Measurements from ENCODE around the gene KANK2. TPM values are rescaled to one million over a fixed set of nuclear protein-coding genes. Genes with fewer than 3 reads are reported as not detected.

Gene KANK2
- total and polyA plus RNA-seq, 2 of the 13 experiments (the other 11 are each of a cell fraction or from before 2014, with no cell fraction given) = 5.7 to 12.9 TPM

- TF ChIP-seq RBM39 (IDR thresholded peaks at IDR 0.05; ENCODE audit: low read depth, low read length, poor library complexity, severe bottlenecking) (no peak), ZNF33A (CRISPR knock-in tag; IDR thresholded peaks at IDR 0.05; ENCODE audit: borderline replicate concordance) (no peak), ZSCAN21 (CRISPR knock-in tag; IDR thresholded peaks at IDR 0.05; ENCODE audit: borderline replicate concordance) (0 out of 2 replicates have a peak, but pooled peaks have one; percentile 41), NR2F2 (IDR thresholded peaks at IDR 0.05; ENCODE audit: borderline replicate concordance, low read depth) (no peak), ZSCAN25 (CRISPR knock-in tag; IDR thresholded peaks at IDR 0.05) (no peak), POGZ (CRISPR knock-in tag; IDR thresholded peaks at IDR 0.05) (no peak), ZNF337 (CRISPR knock-in tag; IDR thresholded peaks at IDR 0.05; ENCODE audit: borderline replicate concordance, low read depth) (no peak), ZMYM4 (CRISPR knock-in tag; IDR thresholded peaks at IDR 0.05) (no peak), PHF21A (CRISPR knock-in tag; IDR thresholded peaks at IDR 0.05) (peak; percentile 54), GMEB1 (CRISPR knock-in tag; IDR thresholded peaks at IDR 0.05; ENCODE audit: borderline replicate concordance) (no peak), ZNF44 (CRISPR knock-in tag; IDR thresholded peaks at IDR 0.05) (no peak), PAF1 (CRISPR knock-in tag; IDR thresholded peaks at IDR 0.05) (no peak), MAF1 (CRISPR knock-in tag; IDR thresholded peaks at IDR 0.05; ENCODE audit: borderline replicate concordance) (no peak), TSC22D2 (CRISPR knock-in tag; IDR thresholded peaks at IDR 0.05; ENCODE audit: borderline replicate concordance) (peak; percentile 61; the same call in 1 of the 2 replicates), DMAP1 (CRISPR knock-in tag; IDR thresholded peaks at IDR 0.05) (no peak)
- TF ChIP-seq, protein P1, sequence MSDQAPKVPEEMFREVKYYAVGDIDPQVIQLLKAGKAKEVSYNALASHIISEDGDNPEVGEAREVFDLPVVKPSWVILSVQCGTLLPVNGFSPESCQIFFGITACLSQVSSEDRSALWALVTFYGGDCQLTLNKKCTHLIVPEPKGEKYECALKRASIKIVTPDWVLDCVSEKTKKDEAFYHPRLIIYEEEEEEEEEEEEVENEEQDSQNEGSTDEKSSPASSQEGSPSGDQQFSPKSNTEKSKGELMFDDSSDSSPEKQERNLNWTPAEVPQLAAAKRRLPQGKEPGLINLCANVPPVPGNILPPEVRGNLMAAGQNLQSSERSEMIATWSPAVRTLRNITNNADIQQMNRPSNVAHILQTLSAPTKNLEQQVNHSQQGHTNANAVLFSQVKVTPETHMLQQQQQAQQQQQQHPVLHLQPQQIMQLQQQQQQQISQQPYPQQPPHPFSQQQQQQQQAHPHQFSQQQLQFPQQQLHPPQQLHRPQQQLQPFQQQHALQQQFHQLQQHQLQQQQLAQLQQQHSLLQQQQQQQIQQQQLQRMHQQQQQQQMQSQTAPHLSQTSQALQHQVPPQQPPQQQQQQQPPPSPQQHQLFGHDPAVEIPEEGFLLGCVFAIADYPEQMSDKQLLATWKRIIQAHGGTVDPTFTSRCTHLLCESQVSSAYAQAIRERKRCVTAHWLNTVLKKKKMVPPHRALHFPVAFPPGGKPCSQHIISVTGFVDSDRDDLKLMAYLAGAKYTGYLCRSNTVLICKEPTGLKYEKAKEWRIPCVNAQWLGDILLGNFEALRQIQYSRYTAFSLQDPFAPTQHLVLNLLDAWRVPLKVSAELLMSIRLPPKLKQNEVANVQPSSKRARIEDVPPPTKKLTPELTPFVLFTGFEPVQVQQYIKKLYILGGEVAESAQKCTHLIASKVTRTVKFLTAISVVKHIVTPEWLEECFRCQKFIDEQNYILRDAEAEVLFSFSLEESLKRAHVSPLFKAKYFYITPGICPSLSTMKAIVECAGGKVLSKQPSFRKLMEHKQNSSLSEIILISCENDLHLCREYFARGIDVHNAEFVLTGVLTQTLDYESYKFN (CRISPR knock-in tag; conservative IDR thresholded peaks at IDR 0.05) = 0 out of 2 replicates have a peak, but pooled peaks have one; percentile 39
- TF ChIP-seq, protein P2, sequence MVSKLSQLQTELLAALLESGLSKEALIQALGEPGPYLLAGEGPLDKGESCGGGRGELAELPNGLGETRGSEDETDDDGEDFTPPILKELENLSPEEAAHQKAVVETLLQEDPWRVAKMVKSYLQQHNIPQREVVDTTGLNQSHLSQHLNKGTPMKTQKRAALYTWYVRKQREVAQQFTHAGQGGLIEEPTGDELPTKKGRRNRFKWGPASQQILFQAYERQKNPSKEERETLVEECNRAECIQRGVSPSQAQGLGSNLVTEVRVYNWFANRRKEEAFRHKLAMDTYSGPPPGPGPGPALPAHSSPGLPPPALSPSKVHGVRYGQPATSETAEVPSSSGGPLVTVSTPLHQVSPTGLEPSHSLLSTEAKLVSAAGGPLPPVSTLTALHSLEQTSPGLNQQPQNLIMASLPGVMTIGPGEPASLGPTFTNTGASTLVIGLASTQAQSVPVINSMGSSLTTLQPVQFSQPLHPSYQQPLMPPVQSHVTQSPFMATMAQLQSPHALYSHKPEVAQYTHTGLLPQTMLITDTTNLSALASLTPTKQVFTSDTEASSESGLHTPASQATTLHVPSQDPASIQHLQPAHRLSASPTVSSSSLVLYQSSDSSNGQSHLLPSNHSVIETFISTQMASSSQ (IDR thresholded peaks at IDR 0.05; ENCODE audit: low read depth) = no peak
- TF ChIP-seq, protein P2 (CRISPR knock-in tag; IDR thresholded peaks at IDR 0.05; ENCODE audit: borderline replicate concordance) = 0 out of 2 replicates have a peak, but pooled peaks have one; percentile 33
- TF ChIP-seq, protein P3, sequence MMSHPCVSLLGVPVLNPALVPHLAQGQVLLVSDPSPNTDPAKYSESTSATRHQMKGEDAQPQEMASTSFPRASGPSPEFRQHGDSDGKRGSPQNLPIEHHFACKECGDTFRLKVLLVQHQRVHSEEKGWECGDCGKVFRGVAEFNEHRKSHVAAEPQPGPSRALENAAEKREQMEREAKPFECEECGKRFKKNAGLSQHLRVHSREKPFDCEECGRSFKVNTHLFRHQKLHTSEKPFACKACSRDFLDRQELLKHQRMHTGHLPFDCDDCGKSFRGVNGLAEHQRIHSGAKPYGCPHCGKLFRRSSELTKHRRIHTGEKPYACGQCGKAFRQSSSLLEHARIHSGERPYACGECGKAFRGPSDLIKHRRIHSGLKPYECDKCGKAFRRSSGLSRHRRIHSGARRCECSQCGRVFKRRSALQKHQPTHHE (CRISPR knock-in tag; IDR thresholded peaks at IDR 0.05; ENCODE audit: borderline replicate concordance) = no peak
These were observed 58.6 kb downstream of the KANK2 start (continued) for GRCh38 chr19:11138601-11139300.

Data from HepG2 (cell line).